Heart left ventricle (tissue), 16 donors: ENCODE results near the gene TIMP1. TPM values are rescaled to one million over a fixed set of nuclear protein-coding genes. Genes with fewer than 3 reads are reported as not detected.

Experiments
- ATAC-seq, 4 donors: fragments of 200-7000 bp; cut with Tn5 transposase; one replicate each; pipeline ENCODE4 v1.9.1; 2020 to 2022; ENCODE audit warnings: moderate library complexity in 4 of 4, mild to moderate bottlenecking in 3 of 4, moderate number of reproducible peaks in 1 of 4
- DNase-seq, 5 donors: peaks; one replicate each; pipeline ENCODE4 v3.0.0-alpha.2; 2020
- H3K27ac ChIP-seq, 12 donors: fragments of 200-600 bp; sonication (generic) in 4 of 12; one replicate each; pipeline versions ENCODE4 v1.5.0 to v1.8.0; 2016 to 2022; ENCODE audit warnings: mild to moderate bottlenecking in 2 of 12
- H3K27me3 ChIP-seq, 9 donors: fragments of 200-600 bp; sonication (generic) in 2 of 9; one replicate each; pipeline versions ENCODE4 v1.5.1 to v1.8.0; 2016 to 2022; ENCODE audit warnings: mild to moderate bottlenecking in 3 of 9
- H3K36me3 ChIP-seq, 9 donors: fragments of 200-600 bp; sonication (generic) in 2 of 9; one replicate each; pipeline versions ENCODE4 v1.5.0 to v1.8.0; 2018 to 2022; ENCODE audit warnings: mild to moderate bottlenecking in 2 of 9
- H3K4me1 ChIP-seq, 12 donors: fragments of 200-600 bp; sonication (generic) in 4 of 12; one replicate each; pipeline versions ENCODE4 v1.5.0 to v1.8.0; 2016 to 2022; ENCODE audit warnings: mild to moderate bottlenecking in 3 of 12
- H3K4me3 ChIP-seq, 12 donors: fragments of 200-600 bp; sonication (generic) in 4 of 12; one replicate each; pipeline versions ENCODE4 v1.5.0 to v1.8.0; 2017 to 2022; ENCODE audit warnings: mild to moderate bottlenecking in 9 of 12, moderate library complexity in 4 of 12
- H3K9me3 ChIP-seq, 12 donors: fragments of 200-600 bp; sonication (generic) in 4 of 12; one replicate each; pipeline versions ENCODE4 v1.5.0 to v1.8.0; 2016 to 2022; ENCODE audit warnings: mild to moderate bottlenecking in 1 of 12
- CTCF ChIP-seq, 12 donors: fragments of 200-600 bp; sonication (generic) in 4 of 12; IDR thresholded peaks; one replicate each; pipeline versions ENCODE4 v1.5.0 to v1.8.0; 2018 to 2022; ENCODE audit warnings: antibody characterized with exemption in 12 of 12, mild to moderate bottlenecking in 5 of 12
- POLR2A ChIP-seq, 2 donors: fragments of 450-650 bp; IDR thresholded peaks; one replicate each; pipeline ENCODE4 v1.6.1; 2017; ENCODE audit warnings: antibody characterized with exemption in 2 of 2, mild to moderate bottlenecking in 2 of 2, moderate library complexity in 2 of 2
- WGBS, 4 donors: extraction: QIAGEN DNeasy Blood & Tissue Kit in 2 of 4; methylation state at CpG; one replicate each; pipeline versions ENCODE4 v1.1.5 to v1.1.7; 2013 to 2018; 5-methylcytosine and 5-hydroxymethylcytosine counted together
- intact Hi-C, 10 donors: fragments of 100-400 bp; cut with DNase I; formaldehyde crosslinking; loops; one replicate each; pipeline versions ENCODE4 v1.11.1 to v1.14.2; 2022
- long read RNA-seq, 3 donors: library from polyadenylated mRNA; unstranded; transcript quantifications; one replicate each; pipeline ENCODE4 v2.0.0, GENCODE V29; 2020 to 2021
- polyA plus RNA-seq, 2 donors: library from polyadenylated mRNA; stranded (reverse); fragments of 200-250 nt; gene quantifications; one replicate each; pipeline ENCODE4 v1.2.3, GENCODE V29; 2013
- total RNA-seq, 9 donors: library from RNA; depleted of rRNA in 2 of 9; stranded (reverse); fragments of >200 nt in 2 of 9; fragmentation: NEBNext Ultra II Directional in 3 of 9; extraction: Animal tissue kit (Norgen Biotek cat#: 25700) in 3 of 9; gene quantifications; one replicate each; pipeline versions ENCODE4 v1.1.0 to v1.2.4, GENCODE V29; 2016 to 2023
- donor health status: ischemic (EF 13 %, LVEDD 7.1; RV severe dilation, severe dysfunction).
- donor health status: healthy with polysubstance abuse.
- donor health status: DM: no; HTN: yes; CAD: no.
- donor health status: DM: no; HTN: no; CAD: no.
- donor health status: ischemic (EF 25% LVEDD 6.9; RV normal size, moderate dysfunction).
- donor health status: ischemic (EF 25% LVEDD 5.7; RV mildly dilated, moderate dysfunction).
- donor health status: healthy.
- donor health status: DM: yes; HTN: yes; CAD: no.
- donor health status: ischemic (EF 35%, LVEDD 5.7; RV mildly dilated, moderate dysfunction).
- donor health status: nonischemic (EF 11% LVEDD 7.7; RV severe dilation, severe dysfunction).
- donor health status: DM: yes; HTN: yes; CAD: no.
- donor health status: PGD.
- donor health status: ischemic (EF 29% LVEDD 5.4; RV normal size, mild dysfunction).
- donor health status: nonischemic (EF 23%, LVEDD 6.1; RV moderate dilation, normal function).

The TIMP1 gene
- total RNA-seq (100 to 1,000 TPM in 5 of 9 donors, 10 to 100 TPM in 4; 52.5 to 864 (median 177) TPM), polyA plus RNA-seq (100 to 1,000 TPM in 1 of 2 donors, 10 to 100 TPM in 1; 83.9 to 398 TPM)
- long read RNA-seq, donor 1, transcript TIMP1-201 (6 exons, 892 nt), result major isoform, 34 of 37 reads
- long read RNA-seq, donor 1, partial matches to known transcripts, result 1 of 37 reads
- long read RNA-seq, donor 1, other reads (novel, unspliced or antisense), result 0 of 37 reads
- long read RNA-seq, donor 2, transcript TIMP1-201 (6 exons, 892 nt), result major isoform, 54 of 60 reads
- long read RNA-seq, donor 2, partial matches to known transcripts, result 5 of 60 reads
- long read RNA-seq, donor 2, other reads (novel, unspliced or antisense), result 1 of 60 reads
- long read RNA-seq, donor 3, transcript TIMP1-201 (6 exons, 892 nt), result major isoform, 65 of 70 reads
- long read RNA-seq, donor 3, partial matches to known transcripts, result 4 of 70 reads
- long read RNA-seq, donor 3, other reads (novel, unspliced or antisense), result 1 of 70 reads

- ATAC-seq (peak; percentile 90 to 96 (median 94)), DNase-seq (peak; percentile 85 to 92 (median 91))
- peak within 1 kb of the TSS in 11 of 12 donors; percentile 17 to 69 (median 53) for H3K4me3 ChIP-seq
- intact Hi-C loops, result loop anchor here in 2 of 10 donors (5.0 to 10.0 kb wide), 2 partner anchors 35 to 63 kb away; partner anchors contain the start of gene SYN1 (in 1 of the 2)
- TF ChIP-seq POLR2A (IDR thresholded peaks at IDR 0.05) (peak in 1 of 2 donors; percentile 47), CTCF (IDR thresholded peaks at IDR 0.05) (no peak)
- WGBS, 4 donors, result 13 to 39% (median 23%) methylated on average over 26 to 28 of the region's 28 CpGs
- no peaks in the 10 kb centered on the region for H3K9me3 ChIP-seq
- peaks cover 0 to 14% (median 0%) of the 10 kb centered on the region in 9 donors for H3K36me3 ChIP-seq
- H3K27ac ChIP-seq, result peak within 1 kb of the TSS in 11 of 12 donors; percentile 16 to 91 (median 80)
- no peaks in the 10 kb centered on the region for H3K27me3 ChIP-seq
- H3K4me1 ChIP-seq, result peaks cover 0 to 21% (median 0%) of the 10 kb centered on the region in 12 donors
Observed at GRCh38 chrX:47581731-47582647, at the start of gene TIMP1. TIMP1 (plus strand) TSS chrX:47582436; CDS start chrX:47583416, 980 bp downstream.

GRCh38 chrX:47539860-47540259 is 42.4 kb upstream of the TIMP1 start:
- TF ChIP-seq CTCF (IDR thresholded peaks at IDR 0.05) (no peak), POLR2A (IDR thresholded peaks at IDR 0.05) (no peak)

GRCh38 chrX:47540754-47541538 is 41.3 kb upstream of the TIMP1 start:
- H3K4me3 ChIP-seq, result no peak overlapping the region
- H3K9me3 ChIP-seq, result peaks cover 0 to 6% (median 0%) of the 10 kb centered on the region in 12 donors
- DNase-seq (peak; percentile 63 to 86 (median 82)), ATAC-seq (peak; percentile 98 to 99 (median 98))
- no peaks in the 10 kb centered on the region for H3K36me3 ChIP-seq
- H3K4me1 ChIP-seq, result peaks cover 0 to 20% (median 0%) of the 10 kb centered on the region in 12 donors
- intact Hi-C loops, result loop anchor here in 3 of 10 donors (2.0 to 5.0 kb wide), 3 partner anchors 16 to 106 kb away; no protein-coding TSS in a partner anchor
- H3K27ac ChIP-seq, result peak overlapping the region; percentile 32 to 87 (median 74)
- WGBS, 4 donors, result 18 to 38% (median 29%) methylated on average over 15 of the region's 15 CpGs
- peak; percentile 24 to 72 (median 58) for TF ChIP-seq CTCF (IDR thresholded peaks at IDR 0.05)
- TF ChIP-seq POLR2A (IDR thresholded peaks at IDR 0.05), result peak in 1 of 2 donors; percentile 38
- no peaks in the 10 kb centered on the region for H3K27me3 ChIP-seq

More at GRCh38 chrX:47539860-47540259, 42.4 kb upstream of the TIMP1 start:
- no peaks in the 10 kb centered on the region for H3K36me3 ChIP-seq
- H3K4me3 ChIP-seq, result no peak overlapping the region
- peaks cover 0 to 20% (median 0%) of the 10 kb centered on the region in 12 donors for H3K4me1 ChIP-seq
- DNase-seq (no peak), ATAC-seq (peak in 3 of 4 donors; percentile 12 to 52 (median 47))
- H3K27me3 ChIP-seq, result no peaks in the 10 kb centered on the region
- H3K9me3 ChIP-seq, result peaks cover 0 to 6% (median 0%) of the 10 kb centered on the region in 12 donors
- intact Hi-C loops, result loop anchor here in 4 of 10 donors (2.0 to 5.0 kb wide), 3 partner anchors 17 to 107 kb away; no protein-coding TSS in a partner anchor
- H3K27ac ChIP-seq, result peak overlapping the region in 11 of 12 donors; percentile 16 to 87 (median 76)
